ENCODE measurements around the gene ZNF225. TPM values are rescaled to one million over a fixed set of nuclear protein-coding genes. Genes with fewer than 3 reads are reported as not detected.

ZNF225 gene
- 5.6 and 7.4 TPM in 2 replicates for total RNA-seq

DNA sequence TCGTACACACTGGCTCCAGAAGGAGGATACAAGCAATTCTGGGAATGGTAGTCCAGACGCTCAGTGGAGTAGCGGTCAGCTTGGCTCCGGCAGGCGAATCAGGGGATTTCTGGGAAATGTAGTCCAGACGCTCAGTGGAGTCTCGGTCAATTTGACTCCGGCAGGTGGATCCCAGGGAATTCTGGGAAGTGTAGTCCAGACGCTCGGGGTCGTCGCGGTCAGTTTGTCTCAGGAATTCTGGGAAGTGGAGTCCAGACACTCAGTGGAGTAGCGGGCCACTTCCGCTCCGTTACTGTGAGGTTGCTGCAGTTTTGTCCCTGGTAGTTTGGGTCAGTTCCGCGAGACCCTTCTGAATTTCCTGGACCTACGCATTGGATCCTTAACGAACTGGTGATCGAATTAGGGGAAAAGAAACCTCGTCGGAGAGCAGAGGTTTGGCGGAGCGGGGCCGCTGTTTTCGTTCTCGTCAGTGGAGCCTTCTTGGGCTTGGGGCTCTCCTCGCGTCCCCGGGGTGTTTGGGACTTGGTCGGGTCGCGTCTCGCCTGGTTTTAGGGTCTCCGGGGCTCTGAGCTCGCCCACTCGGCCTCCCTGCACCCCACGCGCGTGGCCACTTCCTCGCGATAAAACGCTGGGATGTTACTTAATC, at the start of gene ZNF225:
Gene ZNF225 (plus strand): TSS at position 262 of the 646 bp plus-strand sequence. CDS start 2,429 bp downstream, outside the sequence.

DNA sequence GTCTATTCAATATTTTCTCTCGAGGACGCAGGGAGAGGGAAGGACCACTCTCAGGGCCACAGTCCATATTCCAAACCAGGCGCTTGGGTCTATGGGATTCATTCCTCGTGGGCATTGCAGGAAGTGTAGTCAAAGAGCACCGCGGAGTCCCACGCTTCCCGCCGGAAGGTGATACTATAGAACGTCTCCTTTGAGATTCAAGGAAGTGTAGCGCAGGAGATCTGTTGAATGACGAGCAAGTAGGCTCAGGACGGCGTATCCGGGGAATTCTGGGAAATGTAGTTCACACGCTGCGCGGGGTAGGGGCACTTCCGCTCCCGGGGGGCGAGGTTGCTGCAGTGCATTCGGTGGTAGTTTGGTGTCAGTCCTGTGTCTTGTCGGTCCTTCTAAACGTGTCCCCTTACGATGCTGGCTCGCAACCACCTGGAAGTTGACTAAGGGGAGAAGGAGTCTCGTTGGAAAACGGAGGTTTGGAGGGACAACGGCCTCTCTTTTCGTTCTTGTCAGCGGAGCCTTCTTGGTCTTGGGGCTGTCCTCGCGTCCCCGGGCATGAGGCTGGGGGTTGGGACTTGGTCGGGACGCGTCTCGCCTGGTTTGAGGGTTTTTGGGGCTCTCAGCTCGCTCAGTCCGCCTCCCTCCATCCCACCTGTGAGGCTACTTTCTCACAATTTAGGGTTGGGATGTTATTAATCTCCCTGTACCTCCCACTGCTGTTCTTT, 41.2 kb upstream of the ZNF225 start, which contains the start of gene ZNF284:
Gene ZNF284 (plus strand): TSS at position 336 of the 719 bp plus-strand sequence. CDS start 4,231 bp downstream, outside the sequence.

DNA sequence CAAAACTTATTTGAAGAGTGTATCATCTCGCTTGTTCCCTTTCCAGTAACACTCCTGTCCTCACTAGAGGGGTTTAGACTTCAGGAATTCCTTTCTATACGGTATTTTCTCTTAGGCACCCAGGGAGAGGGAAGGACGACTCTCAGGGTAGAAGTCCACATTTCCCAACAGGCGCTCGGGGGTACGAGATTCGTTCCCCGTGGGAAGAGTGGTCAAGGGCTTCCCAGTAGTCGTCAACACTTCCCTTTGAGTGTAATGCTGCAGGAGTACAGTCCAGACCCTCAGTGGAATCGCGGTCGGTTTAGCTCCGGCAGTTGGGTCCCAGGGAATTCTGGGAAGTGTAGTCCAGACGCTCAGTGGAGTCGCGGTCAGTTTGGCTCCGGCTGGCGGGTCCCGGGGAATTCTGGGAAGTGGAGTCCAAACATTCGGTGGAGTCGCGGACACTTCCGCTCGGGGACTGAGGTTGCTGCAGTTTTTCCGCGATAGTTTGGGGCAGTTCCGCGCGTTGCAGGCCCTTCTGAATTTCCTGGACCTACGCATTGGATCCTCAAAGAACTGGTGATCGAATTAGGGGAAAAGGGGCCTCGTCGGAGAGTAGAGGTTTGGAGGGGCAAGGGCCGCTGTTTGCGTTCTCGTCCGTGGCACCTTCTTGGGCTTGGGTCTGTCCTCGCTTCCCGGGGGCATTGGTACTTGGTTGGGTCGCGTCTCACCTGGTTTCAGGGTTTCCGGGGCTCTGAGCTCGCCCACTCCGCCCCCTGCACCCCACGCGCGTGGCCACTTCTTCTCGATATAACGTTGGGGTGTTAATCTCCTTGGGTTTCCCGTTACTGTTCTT, 19.1 kb upstream of the ZNF225 start, which contains the start of gene ZNF224:
Gene ZNF224 (plus strand): TSS at position 431 of the 835 bp plus-strand sequence. CDS start 3,513 bp downstream, outside the sequence.

DNA sequence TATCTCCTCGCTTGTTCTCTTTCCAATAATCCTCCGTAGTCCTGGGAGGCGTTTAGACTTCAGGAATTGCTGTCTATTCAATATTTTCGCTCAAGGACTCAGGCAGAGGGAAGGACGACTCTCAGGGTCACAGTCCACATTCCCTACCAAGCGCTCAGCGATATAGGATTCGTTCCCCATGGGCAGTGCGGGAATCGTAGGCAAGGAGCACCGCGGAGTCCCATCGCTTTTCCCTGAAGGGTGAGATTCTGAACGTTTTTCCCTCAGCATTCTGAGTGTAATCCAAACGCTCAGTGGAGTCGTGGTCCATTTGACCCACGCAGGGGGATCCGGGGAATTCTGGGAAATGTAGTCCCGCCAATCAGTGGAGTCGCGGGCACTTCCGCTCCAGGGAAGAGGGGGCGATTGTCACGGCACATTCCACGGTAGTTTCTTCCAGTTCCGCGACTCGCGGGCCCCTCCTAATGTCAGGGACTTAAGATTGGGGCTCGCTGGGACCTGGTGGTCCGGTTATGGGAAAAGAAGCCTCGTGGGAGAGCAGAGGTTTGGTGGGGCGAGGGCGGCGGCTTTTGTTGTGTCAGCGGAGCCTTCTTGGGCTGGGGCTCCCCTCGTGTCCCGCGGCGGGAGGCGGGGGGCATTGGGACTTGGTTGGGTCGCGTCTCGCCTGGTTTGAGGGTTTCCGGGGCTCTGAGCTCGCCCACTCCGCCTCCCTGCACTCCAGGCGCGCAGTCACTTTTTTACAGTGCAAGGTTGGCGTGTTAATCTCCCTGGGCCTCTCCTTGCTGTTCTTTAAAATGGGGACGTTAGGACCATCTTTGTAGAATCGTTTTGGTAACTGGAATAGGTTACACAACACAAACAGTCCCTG, 28.2 kb downstream of the ZNF225 start, which contains the start of gene ZNF234:
Gene ZNF234 (plus strand): TSS at position 364 of the 868 bp plus-strand sequence. CDS start 3,079 bp downstream, outside the sequence.

DNA sequence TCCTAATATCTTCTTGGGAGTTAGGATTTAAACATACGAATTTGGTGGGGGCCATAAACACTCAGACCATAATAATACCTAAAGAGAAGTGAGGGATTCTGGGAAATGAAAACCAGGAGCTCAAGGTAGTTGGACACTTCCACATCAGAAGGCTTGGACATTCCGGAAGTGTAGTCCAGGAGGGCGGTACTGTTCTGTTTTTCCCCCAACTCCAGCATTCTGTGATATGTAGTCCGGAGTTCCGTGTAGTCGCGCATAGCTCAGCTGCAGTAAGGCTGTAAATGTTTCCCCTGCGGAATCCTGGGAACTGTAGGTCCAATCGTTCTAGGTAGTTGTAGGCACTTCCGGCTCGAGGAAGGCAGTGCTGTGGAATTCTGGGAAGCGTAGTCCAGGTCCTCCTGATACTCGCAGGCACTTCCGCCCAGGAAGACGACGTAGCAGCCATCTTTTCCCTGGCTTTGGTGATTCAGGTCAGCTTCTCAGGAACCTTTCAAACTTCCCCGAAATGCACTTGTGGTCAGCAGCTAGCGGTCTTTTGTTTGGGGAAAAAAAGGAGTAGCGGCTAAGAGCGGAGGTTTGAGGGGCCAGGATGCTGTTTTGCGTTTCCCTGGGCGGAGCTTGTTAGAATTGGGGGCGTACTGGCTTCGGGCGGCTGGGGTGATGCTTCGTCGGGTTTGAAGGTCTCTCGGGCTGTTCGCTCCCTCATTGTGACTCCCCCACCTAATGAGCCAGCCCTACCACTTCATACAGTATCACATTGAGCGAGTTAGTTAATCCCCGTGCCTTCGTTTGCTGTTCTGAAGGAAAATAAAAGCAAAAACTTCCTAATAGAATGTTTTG, 51.7 kb downstream of the ZNF225 start, which contains the start of gene ZNF226:
Gene ZNF226 (plus strand): TSS at position 428 of the 840 bp plus-strand sequence. CDS start 4,981 bp downstream, outside the sequence.

Other genes with a start within 250 kb of the ZNF225 start
- gene ZNF404, start 229.4 kb upstream of the ZNF225 start, total RNA-seq, result 4.3 and 4.9 TPM in 2 replicates
- gene ZNF45, start 178.1 kb upstream of the ZNF225 start, total RNA-seq, result 14.9 and 22.0 TPM in 2 replicates
- gene ZNF221, start 162.2 kb upstream of the ZNF225 start, total RNA-seq, result 10.0 and 13.0 TPM in 2 replicates
- 7.5 and 8.5 TPM in 2 replicates for gene ZNF155, start 129.2 kb upstream of the ZNF225 start, total RNA-seq
- gene ZNF230, start 110.4 kb upstream of the ZNF225 start, total RNA-seq, result 2.9 and 3.5 TPM in 2 replicates
- 4.2 TPM in 2 replicates for gene ZNF222, start 88.0 kb upstream of the ZNF225 start, total RNA-seq
- 4.9 and 5.1 TPM in 2 replicates for gene ZNF223, start 61.4 kb upstream of the ZNF225 start, total RNA-seq
- 2.7 and 4.1 TPM in 2 replicates for gene ZNF284, start 41.2 kb upstream of the ZNF225 start, total RNA-seq
- 24.0 and 28.7 TPM in 2 replicates for gene ZNF224, start 19.0 kb upstream of the ZNF225 start, total RNA-seq
- 14.2 and 14.3 TPM in 2 replicates for gene ZNF234, start 28.2 kb downstream of the ZNF225 start, total RNA-seq
- gene ZNF226, start 51.7 kb downstream of the ZNF225 start, total RNA-seq, result 12.7 and 21.4 TPM in 2 replicates
- 18.6 and 19.0 TPM in 2 replicates for gene ZNF227, start 99.1 kb downstream of the ZNF225 start, total RNA-seq
- 1.4 and 1.5 TPM in 2 replicates for gene ZNF233, start 146.5 kb downstream of the ZNF225 start, total RNA-seq
- gene ZNF235, start 191.6 kb downstream of the ZNF225 start, total RNA-seq, result 4.7 and 5.0 TPM in 2 replicates
- gene ZNF112, start 243.3 kb downstream of the ZNF225 start, total RNA-seq, result 7.4 and 8.9 TPM in 2 replicates